ENCODE results near the gene C1orf232. TPM values are rescaled to one million over a fixed set of nuclear protein-coding genes. Genes with fewer than 3 reads are reported as not detected.

Gene C1orf232
- polyA plus RNA-seq, 2 of the 4 experiments (the other 2 are of a cell fraction) = not detected

- H3K9me3 ChIP-seq = no peaks in the 10 kb centered on the region
- ATAC-seq (no peak), DNase-seq (ENCODE audit: low read depth in 1 of 2, low spot score in 1 of 2) (no peak), FAIRE-seq (no peak)
- CTCF ChIA-PET = interaction anchor here (0.9 to 7.1 kb wide), 8 partner anchors 10 to 225 kb away, joined by 3 to 46 read pairs (median 4); no protein-coding TSS in a partner anchor
- H3K4me3 ChIP-seq = no peak overlapping the region
- 90% methylated on average over 13 of the region's 13 CpGs for WGBS (ENCODE audit: missing lambda C conversion rate)
- no peak for TF ChIP-seq KDM5A (IDR thresholded peaks at IDR 0.05)
- no peak for TF ChIP-seq EP300 (IDR thresholded peaks at IDR 0.05)
- no peak for TF ChIP-seq EHMT2 (IDR thresholded peaks at IDR 0.05; ENCODE audit: low read depth)
- no peak for TF ChIP-seq MAZ (IDR thresholded peaks at IDR 0.05; ENCODE audit: borderline replicate concordance, low read depth, low read length)
- no peak for TF ChIP-seq HEYL (CRISPR knock-in tag; IDR thresholded peaks at IDR 0.05)
- TF ChIP-seq JUNB (IDR thresholded peaks at IDR 0.05) = no peak
- no peak for TF ChIP-seq HOXA7 (CRISPR knock-in tag; IDR thresholded peaks at IDR 0.05)
- H3K4me1 ChIP-seq = peaks cover 30% of the 10 kb centered on the region; the same call in 2 of the 3 replicates
- H3K4me2 ChIP-seq = no peak overlapping the region
- POLR2A ChIA-PET = no interaction called here
- no peak overlapping the region for H3K27ac ChIP-seq
Measured at GRCh38 chr1:26127235-26128163, 41.3 kb downstream of the C1orf232 start.

- Histone ChIP-seq H3K27ac (no peak overlapping the region), H3K4me3 (no peak overlapping the region), H3K4me2 (peak overlapping the region; percentile 0; the same call in 1 of the 3 replicates), H3K4me1 (peaks cover 39% of the 10 kb centered on the region), H3K9me3 (no peaks in the 10 kb centered on the region)
- TF ChIP-seq ZNF302 (CRISPR knock-in tag; IDR thresholded peaks at IDR 0.05) (no peak), HOXB13 (CRISPR knock-in tag; IDR thresholded peaks at IDR 0.05; ENCODE audit: low read depth) (no peak), CBX2 (IDR thresholded peaks at IDR 0.05; ENCODE audit: borderline replicate concordance, low read depth) (no peak), NR3C1 (IDR thresholded peaks at IDR 0.05) (no peak), HEYL (CRISPR knock-in tag; IDR thresholded peaks at IDR 0.05) (no peak), POLR2A (IDR thresholded peaks at IDR 0.05; ENCODE audit: low read length) (no peak), MYC (IDR thresholded peaks at IDR 0.05; ENCODE audit: borderline replicate concordance, low read length) (no peak), MAFK (IDR thresholded peaks at IDR 0.05; ENCODE audit: partially characterized antibody) (no peak), FOXS1 (CRISPR knock-in tag; IDR thresholded peaks at IDR 0.05) (no peak), BHLHE40 (IDR thresholded peaks at IDR 0.05; ENCODE audit: low read depth, low read length) (no peak), USF2 (IDR thresholded peaks at IDR 0.05) (no peak), EP300 (IDR thresholded peaks at IDR 0.05) (no peak), FOSL2 (IDR thresholded peaks at IDR 0.05) (no peak), FOSL2 (CRISPR knock-in tag; IDR thresholded peaks at IDR 0.05) (no peak), NPAS2 (CRISPR knock-in tag; IDR thresholded peaks at IDR 0.05; ENCODE audit: borderline replicate concordance) (no peak), NFE2L2 (conservative IDR thresholded peaks at IDR 0.05; ENCODE audit: low read length) (no peak), HOXA7 (CRISPR knock-in tag; IDR thresholded peaks at IDR 0.05) (no peak), GATA3 (IDR thresholded peaks at IDR 0.05; ENCODE audit: borderline replicate concordance) (no peak), ZSCAN20 (CRISPR knock-in tag; IDR thresholded peaks at IDR 0.05) (no peak), PBX3 (IDR thresholded peaks at IDR 0.05) (no peak), BCL3 (IDR thresholded peaks at IDR 0.05) (no peak)
- POLR2A ChIA-PET = interaction anchor here (1.3 kb wide), 1 partner anchor 15 kb away, joined by 3 read pairs; the partner anchor contains the start of gene PDIK1L
- FAIRE-seq = no peak
- 66% methylated on average over 9 of the region's 9 CpGs for WGBS (ENCODE audit: missing lambda C conversion rate)
- CTCF ChIA-PET = interaction anchor here (0.6 to 7.1 kb wide), 11 partner anchors 11 to 224 kb away, joined by 3 to 46 read pairs (median 4); no protein-coding TSS in a partner anchor
- peak in 1 of 2 experiments; percentile 25 for DNase-seq (ENCODE audit: low read depth in 1 of 2, low spot score in 1 of 2)
- no peak for ATAC-seq
Measured at GRCh38 chr1:26126321-26127084, 42.3 kb downstream of the C1orf232 start.

Data from A549 (cell line).